HG03571 (cell line): ENCODE measurements around the gene DLX5.
"Not testable (repeated sequence)": the region's sequence is repeated elsewhere in the genome, so short reads cannot be mapped to it uniquely, and the experiment has no call there.

ENCODE experiments used
- ATAC-seq: cut with Tn5 transposase; IDR thresholded peaks from one replicate; pipeline ENCODE4 v1.9.1; 2021; ENCODE audit not compliant: unreplicated experiment

The DLX5 gene

GRCh38 chr7:97024209-97025129 is at the start of gene DLX5:
DLX5 (minus strand) TSS chr7:97024831; CDS start chr7:97024623, 208 bp downstream.
- ATAC-seq = no peak

DNA sequence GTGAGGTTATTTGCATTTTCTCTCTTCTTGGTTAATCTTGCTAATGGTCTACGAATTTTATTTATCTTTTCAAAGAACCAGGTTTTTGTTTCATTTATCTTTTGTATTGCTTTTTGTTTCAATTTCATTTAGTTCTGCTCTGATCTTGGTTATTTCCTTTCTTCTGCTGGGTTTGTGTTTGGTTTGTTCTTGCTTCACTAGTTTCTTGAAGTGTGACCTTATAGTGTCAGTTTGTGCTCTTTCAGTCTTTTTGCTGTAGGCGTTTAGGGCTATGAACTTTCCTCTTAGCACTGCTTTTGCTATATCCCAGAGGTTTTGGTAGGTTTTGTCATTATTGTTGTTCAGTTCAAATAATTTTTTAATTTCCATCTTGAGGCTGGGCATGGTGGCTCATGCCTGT is 47.4 kb upstream of the DLX5 start:
- not testable (repeated sequence) for ATAC-seq

DNA sequence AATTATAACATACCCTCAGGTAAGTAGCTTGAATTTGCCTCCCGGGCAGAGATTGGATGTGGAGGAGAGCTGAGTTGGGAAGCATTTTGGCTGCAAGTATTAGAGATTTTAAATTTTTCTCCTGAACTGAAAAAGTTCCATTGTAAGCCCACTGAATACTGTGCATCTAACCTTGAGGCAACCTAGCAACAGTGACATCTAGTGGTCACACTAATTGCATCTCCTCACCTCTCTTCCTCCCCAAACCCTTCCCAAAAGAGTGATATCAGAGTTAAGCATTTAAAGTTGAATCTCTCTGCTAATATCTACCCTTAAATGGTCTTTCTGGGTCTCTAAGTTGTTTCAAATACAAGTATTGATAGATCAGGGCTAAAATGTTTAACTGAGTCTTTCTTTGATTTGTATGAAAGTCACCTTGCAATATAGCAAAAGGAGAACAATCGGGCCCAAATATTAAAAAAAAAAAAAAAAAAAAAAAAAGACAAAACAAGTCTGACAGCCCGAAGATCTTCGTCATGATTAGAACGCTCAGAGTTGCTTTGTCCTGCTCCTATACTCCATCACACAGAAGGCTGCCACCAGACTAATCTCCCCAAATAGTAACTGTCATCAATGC is 40.4 kb upstream of the DLX5 start:
- ATAC-seq = no peak

- no peak for ATAC-seq
Measured at GRCh38 chr7:97064020-97064419, 39.4 kb upstream of the DLX5 start.

- no peak for ATAC-seq
Measured at GRCh38 chr7:97043281-97043680, 18.6 kb upstream of the DLX5 start.

GRCh38 chr7:97039374-97040065 is 14.9 kb upstream of the DLX5 start:
- ATAC-seq = no peak

DNA sequence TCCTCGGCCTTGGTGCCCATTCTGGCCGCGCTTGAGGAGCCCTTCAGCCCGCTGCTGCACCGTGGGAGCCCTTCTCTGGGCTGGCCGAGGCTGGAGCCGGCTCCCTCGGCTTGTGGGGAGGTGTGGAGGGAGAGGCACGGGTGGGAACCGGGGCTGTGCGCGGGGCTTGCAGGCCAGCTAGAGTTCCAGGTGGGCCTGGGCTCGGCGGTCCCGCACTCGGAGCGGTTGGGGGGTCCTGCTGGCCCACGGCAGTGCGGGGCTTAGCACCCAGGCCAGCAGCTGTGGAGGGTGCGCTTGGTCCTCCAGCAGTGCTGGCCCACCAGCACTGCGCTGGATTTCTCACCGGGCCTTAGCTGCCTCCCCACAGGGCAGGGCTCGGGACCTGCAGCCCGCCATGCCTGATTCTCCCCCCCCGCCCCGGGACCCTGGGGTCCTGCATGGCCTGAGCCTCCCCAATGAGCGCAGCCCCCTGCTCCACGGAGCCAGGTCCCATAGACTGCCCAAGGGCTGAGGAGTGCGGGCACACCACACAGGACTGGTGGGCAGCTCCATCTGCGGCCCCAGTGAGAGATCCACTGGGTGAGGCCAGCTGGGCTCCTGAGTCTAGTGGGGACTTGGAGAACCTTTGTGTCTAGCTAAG is 9.7 kb upstream of the DLX5 start:
- not testable (repeated sequence) for ATAC-seq

- peak; percentile 90 for ATAC-seq
Measured at GRCh38 chr7:97027427-97028234, 3.0 kb upstream of the DLX5 start.

- ATAC-seq = peak; percentile 21
Measured at GRCh38 chr7:97026715-97027426, 2.2 kb upstream of the DLX5 start.

GRCh38 chr7:97025983-97026714 is 1.5 kb upstream of the DLX5 start:
- ATAC-seq = no peak

DNA sequence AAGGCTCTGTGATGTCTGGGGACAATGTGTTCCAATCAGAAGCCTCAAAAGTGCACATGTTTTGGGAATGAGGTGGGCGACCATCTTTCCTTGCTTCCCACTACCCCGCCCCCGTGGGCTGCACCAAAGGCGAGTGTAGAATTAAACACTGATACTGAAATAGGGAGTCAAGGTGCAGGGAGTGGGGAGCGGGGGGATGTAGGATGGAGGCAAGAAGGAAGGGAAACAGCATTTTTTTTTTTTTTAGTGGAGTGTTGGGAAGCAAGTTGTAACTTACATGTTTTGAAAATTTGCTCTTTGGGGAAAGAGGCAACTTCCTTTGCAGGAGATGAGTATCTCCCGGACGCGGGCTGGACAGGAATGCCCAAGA is 484 bp upstream of the DLX5 start:
- ATAC-seq = no peak

DNA sequence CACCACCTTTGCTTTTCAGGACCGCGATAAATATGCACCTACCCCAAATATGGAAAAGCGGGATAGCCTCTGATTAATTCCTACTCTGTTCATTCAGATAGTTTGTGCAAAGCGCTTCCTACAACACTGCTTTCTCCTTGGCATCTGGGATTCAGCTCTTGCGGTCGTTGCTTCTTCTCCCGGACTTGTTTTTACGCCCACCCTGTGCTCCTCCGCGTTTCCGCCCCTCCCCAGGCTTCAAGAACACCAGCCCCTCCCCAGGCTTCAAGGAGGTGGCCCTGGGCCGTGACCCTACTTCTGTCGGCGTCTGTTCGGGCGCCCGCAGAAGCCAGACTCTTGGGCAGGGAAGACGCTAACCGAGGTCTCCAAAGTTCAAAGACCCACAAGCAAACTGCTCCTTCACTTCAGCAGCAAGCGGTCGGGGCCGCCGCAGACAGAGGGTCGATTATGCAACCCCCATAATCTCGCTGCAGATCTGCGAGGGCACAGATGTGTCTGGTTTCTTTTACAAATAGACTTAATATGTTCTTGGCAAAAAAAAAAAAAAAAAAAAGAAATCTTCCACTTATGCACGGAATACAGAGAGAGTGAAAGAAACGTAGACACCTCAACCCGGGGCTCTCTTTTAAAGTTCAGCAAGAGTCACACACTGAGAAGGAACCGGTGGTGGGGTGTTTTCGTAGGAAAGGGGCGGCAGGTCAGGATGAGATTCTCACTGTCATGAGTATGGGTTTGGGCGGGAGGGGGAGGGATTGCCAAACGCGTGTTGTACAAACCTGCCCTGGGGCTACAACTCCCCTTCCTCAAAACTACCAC is 1.9 kb downstream of the DLX5 start:
- no peak for ATAC-seq

DNA sequence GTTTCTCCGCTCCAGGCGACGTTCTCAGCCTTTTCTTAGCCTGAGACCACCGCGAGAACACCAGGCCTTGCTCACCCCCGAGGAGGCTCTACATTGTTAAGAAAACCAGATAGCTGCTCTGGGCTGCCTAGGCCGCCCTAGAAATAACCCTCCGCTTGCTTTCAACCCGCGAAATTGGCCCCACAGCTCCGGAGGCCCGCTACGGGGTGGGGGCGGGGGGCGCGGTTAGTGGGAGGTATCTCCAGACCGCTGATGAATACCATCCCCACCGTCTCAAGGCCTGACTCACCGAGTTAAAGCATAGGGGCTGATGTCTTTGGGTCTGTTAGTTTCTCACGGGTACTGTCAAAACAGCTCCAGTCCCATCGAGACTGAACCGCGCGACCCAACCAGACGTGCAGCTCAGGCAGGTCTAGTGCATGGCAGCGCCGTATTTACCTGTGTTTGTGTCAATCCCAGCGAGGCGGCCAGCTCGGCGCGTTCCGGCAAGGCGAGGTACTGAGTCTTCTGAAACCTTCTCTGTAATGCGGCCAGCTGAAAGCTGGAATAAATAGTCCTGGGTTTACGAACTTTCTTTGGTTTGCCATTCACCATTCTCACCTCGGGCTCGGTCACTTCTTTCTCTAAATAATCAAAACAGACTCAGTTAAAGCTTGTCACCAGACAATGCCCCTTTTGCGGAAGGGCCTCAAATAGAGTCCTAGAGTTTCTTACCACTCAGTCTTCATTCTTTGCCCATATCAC is 2.7 kb downstream of the DLX5 start:
- ATAC-seq = no peak

GRCh38 chr7:97020996-97021746 is 3.5 kb downstream of the DLX5 start:
- no peak for ATAC-seq

DNA sequence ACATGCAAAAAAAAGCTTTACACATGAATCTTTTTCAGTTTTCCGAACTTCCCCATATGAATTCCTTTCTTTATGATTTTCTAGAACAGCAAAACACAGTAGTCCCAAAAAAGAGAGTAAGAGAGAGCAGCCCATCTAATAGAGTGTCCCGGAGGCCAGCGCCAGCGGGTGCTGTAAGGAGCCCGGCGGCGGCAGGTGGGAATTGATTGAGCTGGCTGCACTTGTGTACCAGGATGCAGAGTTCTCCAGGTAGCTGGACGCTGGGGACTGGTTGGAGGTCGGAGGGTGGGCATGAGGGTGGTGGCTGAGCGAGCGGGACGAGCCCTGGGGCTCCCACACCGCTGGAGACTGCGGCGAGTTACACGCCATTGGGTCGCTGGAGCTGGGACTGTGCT is 4.0 kb downstream of the DLX5 start:
- no peak for ATAC-seq

GRCh38 chr7:97019710-97020225 is 4.9 kb downstream of the DLX5 start:
- ATAC-seq = no peak
